ENCODE measurements around the gene TMA7.
A peak's percentile ranks its signal among the peaks of the same experiment; 100 is the strongest.
"Not testable (repeated sequence)": the region's sequence is repeated elsewhere in the genome, so short reads cannot be mapped to it uniquely, and the experiment has no call there.

The TMA7 gene

DNA sequence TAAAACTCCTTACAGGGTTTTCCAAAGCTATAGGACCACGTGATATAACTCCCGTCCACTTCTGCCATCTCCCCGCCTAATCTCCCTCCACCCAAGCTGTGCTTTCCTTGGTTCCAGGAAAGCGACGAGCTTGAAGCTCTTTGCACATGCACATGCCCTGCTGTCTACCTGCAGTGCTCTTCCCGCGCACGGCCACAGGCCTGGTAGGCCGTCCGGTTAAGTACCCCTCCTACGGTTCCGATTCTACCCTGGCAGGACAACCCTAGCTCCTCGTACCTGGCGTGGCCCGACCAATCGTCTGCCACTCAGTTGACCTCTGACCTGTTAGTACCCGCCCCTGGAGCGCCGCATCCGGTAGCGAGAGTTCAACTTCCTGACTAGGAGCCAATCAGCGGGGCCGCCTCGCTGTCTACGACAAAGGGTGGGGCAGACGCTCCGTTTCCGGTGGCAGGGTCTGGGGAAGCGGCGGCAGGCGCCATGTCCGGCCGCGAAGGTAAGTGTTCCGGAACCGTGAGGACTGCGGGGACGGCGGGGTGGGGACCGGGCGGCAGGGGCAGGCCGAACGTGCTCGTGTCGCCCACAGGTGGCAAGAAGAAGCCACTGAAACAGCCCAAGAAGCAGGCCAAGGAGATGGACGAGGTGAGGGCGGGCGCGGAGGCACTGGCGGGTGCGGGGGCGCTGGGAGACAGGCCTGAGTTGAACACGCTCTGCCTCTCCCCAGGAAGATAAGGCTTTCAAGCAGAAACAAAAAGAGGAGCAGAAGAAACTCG, at the start of gene TMA7, which contains the start of gene CCDC51:
TMA7 (plus strand) TSS at position 438 of the 770 bp plus-strand sequence; CDS start at position 478, 40 bp downstream.
CCDC51 (minus strand) TSS at position 300 of the 770 bp plus-strand sequence. CDS start 4,991 bp downstream, outside the sequence.
- DNase-seq: peak; percentile 99

DNA sequence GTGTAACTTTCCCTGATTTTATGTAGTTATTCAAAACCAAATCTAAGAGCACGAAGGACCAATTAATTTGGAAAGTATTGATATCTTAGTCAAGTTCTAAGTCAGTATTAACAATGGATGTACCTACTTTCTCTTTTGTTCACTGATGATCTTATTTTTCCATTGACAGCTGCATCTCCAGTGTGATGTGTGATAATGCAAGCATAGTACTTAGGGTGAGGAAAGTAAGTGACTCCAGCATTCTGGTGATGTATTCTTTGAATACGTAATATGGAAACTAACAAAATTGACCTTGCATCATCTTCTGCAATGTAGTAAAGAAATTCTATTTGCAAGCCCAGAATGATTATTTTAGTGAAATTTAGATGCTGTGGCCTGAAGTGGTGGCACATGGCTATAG, 45.7 kb upstream of the TMA7 start:
- no peak for DNase-seq

DNA sequence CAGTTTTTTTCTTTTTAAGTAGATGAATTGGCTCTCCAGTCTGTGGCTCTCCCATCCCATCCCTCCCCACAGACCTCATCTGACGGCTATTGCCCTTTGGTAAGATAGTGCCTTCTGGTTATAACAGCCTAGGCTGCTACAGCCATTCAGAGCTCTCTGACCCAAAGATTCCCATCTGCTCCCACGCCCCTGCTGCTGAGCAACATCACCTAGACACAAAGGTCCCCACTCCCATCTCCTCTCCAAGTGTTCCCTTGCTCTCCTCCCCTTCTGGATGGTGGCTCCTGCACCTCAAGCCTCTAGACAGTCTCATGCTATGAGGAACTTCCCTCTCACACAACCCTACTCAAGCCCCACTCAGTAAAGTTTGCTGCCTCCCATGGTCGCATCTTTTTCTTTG, 44.3 kb upstream of the TMA7 start:
- DNase-seq: no peak

DNA sequence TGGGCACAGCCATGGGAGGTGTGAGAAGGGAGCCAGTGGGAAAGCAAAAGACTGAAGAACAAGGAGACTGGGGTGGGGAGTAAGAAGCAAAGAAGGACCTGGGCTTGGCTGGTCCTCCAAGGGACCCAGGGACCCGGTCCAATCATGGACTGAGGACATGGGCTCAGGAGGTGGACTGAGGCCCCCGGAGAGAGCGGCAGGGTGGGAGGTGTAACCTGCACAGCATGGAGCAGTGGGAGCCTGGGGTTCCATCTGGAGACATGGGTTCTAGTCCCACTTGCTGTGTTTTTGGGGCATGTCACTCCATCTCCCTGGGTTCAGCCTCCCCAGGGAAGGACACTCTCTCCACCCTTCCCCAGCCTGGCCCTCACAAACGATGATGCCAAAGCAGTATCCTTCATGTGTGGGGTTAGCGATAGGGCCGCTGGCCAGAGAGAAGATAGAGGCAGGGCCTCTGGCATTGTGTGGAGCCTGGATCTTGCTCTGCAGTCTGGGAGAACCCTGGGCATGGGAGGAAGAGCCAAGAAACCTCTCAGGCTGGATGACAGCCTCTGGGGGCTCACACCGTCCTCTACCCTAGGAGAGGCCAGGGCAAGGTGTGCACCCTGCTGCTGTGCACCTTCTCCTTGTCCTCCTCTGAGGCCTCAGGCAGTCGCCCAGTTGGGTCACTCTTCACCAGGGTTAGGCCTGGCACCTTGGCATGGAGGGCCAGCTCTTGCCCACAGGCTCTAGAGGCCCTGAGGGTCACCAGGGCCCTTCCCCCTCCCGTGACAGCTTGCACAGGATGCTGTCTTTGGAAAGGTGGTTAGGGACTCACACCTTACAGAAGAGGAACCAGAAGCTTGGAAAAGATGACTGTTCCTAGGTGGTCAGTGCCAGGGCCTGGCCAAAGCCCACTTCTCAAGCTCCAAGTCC, 42.0 kb upstream of the TMA7 start:
- no peak for DNase-seq

DNA sequence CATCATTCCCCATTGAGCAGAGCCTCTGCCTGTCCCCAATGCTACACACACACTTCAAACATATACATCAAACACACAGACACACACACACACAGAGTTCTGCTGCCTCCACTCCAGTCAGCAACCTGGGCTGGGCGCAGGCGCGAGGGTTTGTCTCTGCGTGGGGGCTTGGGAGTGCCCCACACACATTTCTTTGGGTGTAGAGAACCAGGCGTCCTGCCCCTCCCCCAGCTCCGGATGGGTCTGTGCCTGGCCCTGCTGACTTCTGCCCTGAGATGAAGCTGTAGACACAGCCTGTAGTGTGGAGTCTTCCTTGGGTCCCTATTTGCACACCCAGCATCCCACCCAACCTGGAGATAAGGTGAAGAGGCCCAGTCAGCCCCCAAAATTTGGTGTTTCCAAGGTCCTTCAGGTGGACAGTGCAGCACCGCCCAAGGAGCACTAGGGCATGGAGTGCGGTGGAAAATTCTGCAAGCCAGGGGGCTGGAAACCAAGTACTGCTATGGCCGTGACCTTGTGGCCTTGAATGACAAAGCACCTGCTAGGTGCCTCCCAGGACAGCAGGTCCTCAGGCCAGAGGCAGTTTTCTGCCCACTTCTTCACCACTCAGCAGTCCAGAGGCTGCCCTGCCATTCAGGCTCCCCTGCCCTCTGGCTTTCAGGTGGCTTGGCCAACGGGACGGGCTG, 41.2 kb upstream of the TMA7 start:
- no peak for DNase-seq

DNA sequence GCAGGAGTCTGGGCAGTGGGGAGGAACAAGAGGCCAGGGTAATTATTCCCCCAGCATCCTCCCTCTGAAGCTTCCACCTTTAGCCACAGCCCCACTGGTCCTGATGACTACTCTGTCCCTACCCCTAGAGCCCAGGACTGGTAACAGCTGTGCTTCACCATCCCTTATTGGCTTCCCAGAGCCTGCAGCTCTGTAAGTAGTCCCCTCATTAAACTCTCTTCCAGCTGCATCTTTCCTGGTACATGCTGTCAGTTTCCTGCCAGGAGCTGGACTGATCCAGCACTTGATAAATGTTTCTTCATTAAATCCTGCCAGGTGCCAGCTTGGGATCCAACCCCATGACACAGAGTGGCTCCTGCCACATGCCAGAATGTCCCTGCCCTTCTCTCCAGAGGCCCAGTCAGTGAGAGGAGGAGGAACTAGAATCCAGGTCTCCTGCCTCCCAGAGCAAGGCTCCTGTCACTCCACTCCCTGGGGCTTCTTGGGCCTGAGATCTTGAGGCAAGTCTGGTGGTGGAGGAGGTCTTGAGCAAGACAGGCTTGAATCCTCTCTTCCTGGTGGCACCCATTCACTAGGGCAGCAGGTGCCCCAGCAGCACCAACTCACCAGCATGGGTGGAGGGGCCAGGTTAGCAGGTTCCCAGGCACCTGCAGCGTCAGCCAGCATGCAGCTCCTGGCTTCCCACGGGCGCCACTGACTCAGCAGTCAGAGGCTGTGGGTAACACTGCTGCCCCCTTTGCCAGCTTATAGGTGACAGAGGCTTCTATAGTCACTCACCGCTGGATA, 40.5 kb upstream of the TMA7 start:
- no peak for DNase-seq

DNA sequence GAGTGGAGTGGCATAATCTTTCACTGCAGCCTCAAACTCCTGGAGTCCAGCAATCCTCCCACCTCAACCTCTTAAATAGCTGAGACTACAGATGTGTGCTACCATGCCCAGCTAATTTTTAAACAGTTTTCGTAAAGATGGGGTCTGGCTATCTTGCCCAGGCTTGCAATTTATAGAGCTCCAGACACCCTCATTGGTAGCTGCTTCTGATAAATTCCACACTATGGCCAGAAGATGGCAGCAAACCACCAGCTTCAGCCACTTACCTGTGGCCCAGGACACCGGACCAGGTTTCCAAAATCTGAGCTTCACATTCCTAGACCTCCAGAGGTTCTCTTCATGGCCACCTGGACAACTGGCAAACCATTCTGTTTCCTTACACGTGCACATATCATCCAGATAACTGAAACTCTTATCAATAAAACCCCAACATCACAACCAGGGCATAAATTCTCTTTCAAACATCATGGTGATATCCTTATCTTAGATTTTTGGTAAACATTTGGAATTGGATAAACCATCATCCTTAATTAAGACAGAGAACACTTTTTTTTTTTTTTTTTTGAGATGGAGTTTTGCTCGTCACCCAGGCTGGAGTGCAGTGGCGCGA, 39.1 kb upstream of the TMA7 start:
- peak; percentile 75 for DNase-seq

DNA sequence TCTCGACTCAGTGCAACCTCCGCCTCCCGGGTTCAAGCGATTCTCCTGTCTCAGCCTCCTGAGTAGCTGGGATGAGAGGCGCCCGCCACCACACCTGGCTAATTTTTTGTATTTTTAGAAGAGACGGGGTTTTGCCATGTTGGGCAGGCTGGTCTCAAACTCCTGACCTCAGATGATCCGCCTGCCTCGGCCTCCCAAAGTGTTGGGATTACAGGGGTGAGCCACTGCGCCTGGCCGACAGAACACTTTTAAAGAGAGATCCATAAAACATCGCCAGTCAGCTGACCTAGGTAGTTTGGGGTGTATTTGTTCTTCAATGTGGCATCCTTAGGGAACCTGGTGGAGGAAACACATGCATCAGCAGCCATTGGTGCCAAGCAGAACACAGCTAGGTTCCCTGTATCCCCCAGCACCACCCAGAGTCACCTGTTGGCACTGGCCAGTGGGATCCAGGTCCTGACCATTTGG, 38.6 kb upstream of the TMA7 start:
- not testable (repeated sequence) for DNase-seq

DNA sequence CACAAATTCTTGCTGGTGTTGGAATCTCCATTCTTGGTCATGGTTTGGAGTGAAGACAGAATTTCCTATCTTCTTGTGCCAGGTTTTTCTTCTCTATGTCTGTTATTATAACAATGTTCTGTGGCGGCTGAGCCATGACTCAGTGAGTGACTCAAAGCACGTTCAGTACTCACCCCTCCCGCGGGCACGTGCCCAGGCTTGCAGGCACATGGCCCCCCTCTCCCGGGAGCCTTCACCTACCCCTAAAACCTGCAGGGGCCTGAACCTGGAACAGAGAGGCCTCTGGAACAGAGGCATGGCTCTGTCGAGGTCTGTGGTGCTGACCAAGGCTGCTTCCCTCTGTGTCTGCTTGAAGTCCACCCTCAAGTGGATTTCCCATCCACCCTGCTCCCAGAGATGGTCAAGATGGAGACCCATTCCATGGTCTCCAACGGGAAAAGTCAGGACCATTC, 37.8 kb upstream of the TMA7 start:
- peak; percentile 35 for DNase-seq

DNA sequence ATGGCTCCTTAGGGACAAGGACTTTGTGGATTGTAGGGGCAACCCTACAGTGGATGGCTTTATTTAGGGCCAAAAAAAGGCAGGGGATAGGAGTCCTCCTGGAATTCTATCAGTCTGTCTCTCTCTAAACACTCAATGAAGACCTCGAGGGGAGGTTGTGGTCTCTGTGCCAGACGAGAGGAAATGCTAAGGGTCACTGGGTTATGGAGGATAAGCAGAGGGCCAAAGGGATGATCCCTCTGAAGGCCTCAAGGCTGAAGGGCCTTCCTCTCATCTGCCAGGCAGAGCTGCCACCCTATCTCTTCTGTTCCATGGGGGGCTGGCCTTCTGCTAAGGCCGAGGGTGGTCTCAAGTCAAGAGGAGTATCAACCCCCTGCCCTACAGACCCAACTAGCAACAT, 37.1 kb upstream of the TMA7 start:
- no peak for DNase-seq

DNA sequence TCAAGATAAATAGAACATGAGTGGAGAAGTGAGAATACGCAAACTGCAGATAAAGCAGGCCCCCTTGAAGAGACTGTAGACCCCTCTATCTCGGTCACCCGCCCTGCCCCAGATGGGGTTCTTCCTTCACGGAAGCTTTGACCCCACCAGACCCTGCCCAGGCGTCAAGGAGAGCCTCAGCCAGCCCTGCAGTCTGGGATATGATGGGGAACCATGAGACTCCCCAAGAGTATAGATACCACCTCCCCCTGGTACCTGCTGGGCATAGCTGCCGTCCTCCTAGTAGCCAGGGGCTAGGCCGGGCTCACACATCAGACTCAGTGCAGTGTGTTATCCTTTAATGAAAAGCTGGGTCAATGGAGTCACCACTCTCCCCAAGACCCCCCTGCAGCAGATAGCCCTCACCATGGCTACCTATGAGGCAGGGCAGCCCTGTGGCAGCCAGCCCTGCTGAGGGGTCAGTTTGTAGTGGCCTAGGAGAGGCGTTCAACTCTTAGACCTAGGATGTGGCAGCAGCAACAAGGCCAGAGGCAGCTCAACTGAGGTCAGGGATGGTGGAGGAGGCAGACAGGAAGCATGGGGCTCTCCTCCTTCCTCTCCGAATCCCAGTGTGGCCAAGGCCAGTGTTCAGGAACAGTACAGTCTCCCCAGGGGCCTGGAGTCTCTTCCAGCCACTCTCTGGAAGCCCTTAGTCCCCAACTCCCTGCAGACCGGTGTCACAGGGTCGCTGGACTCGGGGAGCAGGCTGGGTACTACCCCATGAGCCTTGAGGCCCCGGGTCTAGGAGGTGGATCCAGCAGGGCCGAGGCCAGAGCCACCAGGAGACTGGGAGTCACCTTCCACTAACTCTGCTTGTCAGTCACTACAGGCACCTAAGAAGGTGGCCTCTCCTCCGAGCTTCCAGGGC, 36.3 kb upstream of the TMA7 start:
- DNase-seq: no peak

DNA sequence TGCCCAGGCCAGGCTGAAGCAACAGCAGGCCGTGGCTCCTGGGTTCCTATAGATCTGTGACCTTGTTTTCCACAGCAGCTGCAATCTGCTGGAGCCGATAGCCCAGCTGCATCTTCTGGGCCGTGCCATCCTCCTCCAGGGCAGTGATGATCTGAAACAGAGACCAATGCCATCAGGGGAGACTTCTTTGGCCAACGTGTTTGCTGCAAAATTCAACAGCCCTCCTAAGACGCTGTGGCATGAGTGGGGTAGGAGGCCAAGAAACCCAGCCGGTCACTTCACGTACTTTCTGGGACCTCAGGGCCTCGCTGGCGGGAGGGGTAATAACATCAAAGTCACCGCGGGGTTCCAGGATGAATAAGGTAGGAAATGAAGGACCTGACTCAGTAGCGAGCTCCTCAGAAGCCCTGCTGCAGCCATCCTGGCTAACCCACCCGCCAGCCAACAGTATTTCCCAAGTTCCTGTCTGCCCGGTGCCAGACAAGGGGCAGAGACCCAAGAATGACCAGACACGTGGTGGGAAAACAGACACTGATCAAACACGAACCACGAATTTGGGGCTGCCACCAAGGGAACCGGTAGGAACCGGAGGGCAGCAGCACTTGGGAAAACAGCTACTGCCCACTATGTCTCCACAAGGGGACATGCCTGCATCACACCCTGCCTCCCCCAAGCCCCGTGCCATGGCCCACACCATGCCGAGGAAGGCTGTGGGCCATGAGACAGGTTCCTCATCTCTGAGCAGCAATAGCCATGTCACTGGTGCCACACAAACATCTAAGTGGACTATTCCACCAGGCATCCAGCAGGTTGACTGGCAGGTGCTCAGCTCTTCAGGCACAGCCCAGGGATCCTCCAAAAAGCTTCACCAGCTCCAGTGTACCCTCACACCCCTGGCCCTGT, 35.4 kb upstream of the TMA7 start:
- DNase-seq: no peak

DNA sequence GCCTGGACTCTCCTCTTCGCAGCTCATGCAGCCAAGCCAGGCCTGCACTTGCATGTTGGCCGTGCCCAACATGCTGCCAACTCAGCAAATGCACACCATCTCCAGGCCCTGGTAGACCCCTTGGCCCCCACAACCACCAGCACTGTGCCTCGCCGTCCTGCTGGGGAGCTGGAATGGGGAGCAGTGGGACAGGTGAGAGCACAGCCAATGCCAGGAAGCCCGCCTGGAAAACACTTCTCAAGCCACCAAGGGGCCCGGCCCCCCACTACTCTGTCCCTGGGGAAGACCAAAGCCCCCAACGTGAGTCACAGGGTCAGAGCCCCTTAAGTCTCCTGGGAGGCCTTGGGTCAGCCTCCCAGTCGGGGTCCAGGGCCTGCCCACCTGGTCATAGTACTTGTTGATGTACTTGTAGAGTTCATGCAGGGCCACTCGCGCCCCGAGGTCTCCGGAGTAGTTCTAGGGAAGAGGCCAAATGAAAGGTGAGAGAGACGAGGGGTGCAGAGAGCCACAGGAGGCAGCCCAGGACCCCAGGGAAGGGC, 34.6 kb upstream of the TMA7 start:
- DNase-seq: no peak

DNA sequence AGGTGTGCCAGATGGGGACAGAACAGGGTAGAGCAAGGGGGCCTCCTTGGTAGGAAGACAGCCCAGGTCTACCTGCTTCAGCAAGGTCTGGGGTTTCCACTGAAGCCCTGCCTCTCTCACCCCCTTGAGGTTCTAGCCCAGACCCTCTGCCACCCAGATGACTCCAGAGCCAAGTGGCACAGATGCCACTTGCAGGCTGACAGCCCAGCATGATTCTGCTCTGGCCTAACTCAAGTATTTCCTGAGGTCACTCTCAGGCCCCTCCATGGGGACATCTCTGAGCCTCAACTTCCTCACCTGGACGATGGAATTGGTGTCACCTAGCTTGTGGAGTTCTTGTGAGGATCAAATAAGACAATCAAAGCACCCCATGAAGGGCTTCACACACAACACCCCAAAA, 34.1 kb upstream of the TMA7 start:
- DNase-seq: no peak

DNA sequence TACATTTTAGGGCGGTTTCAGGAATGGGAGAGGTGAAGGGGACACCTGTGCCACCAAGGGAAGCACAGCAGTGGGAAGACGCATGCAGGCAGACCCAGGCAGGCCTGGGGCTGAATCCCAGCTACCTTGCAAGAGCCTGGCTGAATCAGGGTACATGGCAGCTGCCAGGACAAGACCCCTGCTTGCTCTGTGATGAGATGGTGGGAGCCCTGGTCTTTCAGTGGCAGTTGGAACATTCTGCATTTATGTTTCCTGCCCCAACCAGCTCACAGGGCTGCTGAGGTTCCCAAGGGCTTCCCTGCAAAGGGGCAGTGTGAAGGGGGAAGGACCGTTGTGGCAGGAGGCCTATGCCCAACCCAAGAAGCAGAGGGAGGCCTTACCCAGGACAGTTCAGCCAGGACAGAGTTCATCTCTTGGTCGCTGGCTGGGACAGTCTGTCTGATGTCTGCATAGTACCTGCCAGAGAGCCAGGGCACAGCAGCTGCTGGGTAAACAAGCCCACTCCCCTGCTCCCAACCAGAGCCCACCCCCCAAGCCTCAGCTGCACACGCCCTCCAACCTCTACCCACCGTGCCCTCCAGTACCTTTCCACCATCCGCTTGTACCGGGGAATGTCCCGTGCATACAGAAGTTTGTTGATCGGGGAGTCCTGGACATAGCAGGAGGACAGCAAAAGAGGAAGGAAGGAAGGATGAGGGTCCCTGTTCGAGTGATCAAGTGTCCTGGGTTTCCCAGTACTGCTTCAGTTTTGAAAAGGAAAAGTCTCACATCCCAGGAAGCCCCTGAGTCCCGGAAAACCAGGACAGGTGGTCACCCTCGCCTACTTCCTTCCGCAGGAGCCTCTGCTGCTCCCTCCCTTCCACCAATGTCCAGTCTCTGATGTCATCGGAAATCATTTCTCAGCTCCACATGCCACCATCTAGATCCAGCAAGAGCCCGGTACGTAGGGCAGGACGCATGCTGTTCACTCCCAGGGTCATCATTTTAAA, 33.3 kb upstream of the TMA7 start:
- DNase-seq: no peak

DNA sequence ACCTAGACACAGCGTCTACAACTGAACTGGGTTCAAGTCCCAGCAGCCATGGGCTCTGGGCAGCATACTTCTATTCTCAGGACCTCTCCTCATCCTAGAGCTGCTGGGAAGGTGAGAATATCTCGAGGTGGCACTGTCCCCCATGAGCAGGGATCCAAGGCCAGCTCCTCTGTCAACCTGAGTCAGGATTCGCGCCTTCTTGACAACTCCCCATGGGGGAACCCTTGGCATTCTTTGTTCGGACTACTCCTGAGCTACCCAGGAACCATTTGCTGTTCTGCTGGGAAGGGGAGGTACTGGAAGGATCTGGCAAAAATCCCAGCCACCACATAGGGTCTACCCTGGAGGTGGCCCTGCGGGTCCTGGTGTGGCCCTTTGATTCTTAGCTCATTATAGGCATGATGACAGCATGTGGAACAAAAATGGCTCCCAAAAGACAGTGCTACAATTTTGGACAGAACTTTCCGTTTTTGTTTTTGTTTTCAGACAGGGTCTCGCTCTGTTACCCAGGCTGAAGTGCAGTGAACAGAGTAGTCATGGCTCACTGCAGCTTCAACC, 32.4 kb upstream of the TMA7 start:
- DNase-seq: no peak

DNA sequence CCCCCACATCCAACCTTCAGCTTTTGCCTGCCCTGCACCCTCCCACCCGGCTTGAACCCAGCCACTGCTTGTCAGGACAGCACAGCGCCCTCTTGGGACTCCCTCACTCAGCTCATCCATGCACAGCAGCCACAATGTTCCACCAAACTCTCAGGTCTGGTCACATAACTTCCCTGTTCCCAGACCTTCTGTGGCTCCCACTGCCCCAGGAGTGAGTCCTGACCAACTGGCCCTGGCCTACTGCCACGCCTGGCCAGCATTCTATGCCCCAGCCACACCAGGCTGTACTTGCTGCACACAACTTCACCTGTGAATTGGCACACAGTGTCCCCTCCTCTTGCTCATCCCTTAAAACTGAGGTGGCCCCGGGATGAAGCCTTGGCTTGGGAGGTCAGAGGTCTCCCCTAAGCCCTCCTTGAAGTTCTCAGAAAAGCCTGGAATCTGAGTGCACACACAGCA, 31.2 kb upstream of the TMA7 start:
- no peak for DNase-seq
